Retinal pigment epithelial cell (primary cell): ENCODE data around the gene RNF43.
A peak's percentile ranks its signal among the peaks of the same experiment; 100 is the strongest.

Experiments used
- DNase-seq: peaks from one replicate; pipeline ENCODE4 v3.0.0-alpha.2; 2010; ENCODE audit warnings: low read depth
- H3K4me3 ChIP-seq: 2 replicates; pipeline ENCODE4 v1.5.1; 2011; ENCODE audit warnings: mild to moderate bottlenecking, low read length, control low read depth, moderate library complexity
- TF ChIP-seq, protein P1 (sequence below): conservative IDR thresholded peaks from 2 replicates; pipeline ENCODE4 v1.5.1; 2011; ENCODE audit warnings: low read depth, low read length, control low read depth, inconsistent platforms

RNF43 gene

DNA sequence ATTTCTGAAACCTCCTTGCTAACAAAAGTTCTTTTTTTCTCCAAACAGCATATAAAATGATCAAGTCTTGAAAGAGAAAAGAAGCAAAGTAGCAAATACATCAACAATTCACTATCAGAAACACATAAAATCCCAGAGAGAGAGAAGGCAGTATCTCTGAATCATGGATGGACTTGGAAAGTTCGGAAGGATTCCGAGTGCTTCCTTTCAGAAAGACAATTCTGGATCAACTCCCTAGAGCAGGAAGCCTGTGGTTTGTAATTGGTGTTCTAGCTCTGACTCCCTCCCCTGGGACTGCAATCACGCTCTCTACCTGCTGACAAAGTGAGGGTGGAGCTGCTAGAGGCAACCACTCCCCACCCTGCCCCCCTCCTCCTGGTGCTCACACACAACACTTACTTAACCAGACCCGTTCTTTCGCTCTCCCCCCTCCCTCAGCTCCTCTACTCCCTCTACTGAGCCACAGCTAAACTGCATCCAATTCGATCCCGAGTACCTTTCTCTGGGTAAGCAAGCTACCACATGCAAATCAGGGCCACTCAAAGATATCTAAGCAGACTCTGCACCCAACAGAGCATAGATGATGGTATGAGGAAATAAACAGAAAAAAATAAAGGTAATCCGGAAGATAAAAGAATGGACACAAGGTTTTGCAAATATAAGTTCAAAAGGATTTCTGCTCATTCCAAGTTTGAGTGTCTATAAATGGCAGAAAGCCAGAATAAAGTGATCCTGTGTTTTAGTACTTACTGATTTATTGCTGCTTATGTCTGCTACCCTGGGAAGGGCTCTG is at the start of gene RNF43:
RNF43 (minus strand) TSS at position 235 of the 793 bp plus-strand sequence. CDS start 1,957 bp downstream, outside the sequence.
- TF ChIP-seq, protein P1, sequence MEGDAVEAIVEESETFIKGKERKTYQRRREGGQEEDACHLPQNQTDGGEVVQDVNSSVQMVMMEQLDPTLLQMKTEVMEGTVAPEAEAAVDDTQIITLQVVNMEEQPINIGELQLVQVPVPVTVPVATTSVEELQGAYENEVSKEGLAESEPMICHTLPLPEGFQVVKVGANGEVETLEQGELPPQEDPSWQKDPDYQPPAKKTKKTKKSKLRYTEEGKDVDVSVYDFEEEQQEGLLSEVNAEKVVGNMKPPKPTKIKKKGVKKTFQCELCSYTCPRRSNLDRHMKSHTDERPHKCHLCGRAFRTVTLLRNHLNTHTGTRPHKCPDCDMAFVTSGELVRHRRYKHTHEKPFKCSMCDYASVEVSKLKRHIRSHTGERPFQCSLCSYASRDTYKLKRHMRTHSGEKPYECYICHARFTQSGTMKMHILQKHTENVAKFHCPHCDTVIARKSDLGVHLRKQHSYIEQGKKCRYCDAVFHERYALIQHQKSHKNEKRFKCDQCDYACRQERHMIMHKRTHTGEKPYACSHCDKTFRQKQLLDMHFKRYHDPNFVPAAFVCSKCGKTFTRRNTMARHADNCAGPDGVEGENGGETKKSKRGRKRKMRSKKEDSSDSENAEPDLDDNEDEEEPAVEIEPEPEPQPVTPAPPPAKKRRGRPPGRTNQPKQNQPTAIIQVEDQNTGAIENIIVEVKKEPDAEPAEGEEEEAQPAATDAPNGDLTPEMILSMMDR, result peak; percentile 92
- peak; percentile 65 for DNase-seq
- peak within 1 kb of the TSS; percentile 36 for H3K4me3 ChIP-seq

DNA sequence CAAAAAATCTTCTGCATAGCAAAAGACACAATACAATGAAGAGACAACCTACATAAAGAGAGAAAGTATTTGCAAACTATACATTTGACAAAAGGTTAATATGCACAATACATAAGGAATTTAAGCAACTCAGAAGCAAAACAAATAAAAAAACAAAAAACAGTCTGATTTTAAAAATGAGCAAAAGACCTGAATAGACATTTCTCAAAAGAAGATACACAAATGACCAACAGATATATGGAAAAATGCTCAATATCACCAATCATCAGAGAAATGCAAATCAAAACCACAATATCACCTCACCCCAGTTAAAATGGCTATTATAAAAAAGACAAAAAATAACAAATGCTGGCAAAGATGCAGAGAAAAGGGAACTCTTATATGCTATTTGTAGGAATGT is 38.2 kb upstream of the RNF43 start:
- TF ChIP-seq, protein P1, result no peak
- DNase-seq, result no peak
- no peak overlapping the region for H3K4me3 ChIP-seq

DNA sequence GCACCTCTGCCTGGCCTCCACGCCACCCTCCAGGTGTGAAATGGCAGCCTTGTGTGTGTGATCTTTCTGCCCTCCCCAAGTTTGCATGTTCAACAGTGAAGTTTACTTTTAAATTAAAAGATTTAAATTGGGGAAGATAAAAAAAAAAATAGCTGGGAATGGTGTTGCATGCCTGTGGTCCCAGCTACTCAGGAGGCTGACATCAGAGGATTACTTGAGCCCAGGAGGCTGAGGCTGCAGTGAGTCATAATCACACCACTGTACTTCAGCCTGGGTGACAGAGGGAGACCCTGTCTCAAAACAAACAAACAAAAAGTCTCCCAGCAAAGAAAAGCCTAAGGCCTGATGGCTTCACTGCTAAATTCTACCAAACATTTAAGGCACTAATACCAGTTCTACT is 35.4 kb upstream of the RNF43 start:
- peak; percentile 9 for DNase-seq
- TF ChIP-seq, protein P1, result no peak
- H3K4me3 ChIP-seq, result no peak overlapping the region

DNA sequence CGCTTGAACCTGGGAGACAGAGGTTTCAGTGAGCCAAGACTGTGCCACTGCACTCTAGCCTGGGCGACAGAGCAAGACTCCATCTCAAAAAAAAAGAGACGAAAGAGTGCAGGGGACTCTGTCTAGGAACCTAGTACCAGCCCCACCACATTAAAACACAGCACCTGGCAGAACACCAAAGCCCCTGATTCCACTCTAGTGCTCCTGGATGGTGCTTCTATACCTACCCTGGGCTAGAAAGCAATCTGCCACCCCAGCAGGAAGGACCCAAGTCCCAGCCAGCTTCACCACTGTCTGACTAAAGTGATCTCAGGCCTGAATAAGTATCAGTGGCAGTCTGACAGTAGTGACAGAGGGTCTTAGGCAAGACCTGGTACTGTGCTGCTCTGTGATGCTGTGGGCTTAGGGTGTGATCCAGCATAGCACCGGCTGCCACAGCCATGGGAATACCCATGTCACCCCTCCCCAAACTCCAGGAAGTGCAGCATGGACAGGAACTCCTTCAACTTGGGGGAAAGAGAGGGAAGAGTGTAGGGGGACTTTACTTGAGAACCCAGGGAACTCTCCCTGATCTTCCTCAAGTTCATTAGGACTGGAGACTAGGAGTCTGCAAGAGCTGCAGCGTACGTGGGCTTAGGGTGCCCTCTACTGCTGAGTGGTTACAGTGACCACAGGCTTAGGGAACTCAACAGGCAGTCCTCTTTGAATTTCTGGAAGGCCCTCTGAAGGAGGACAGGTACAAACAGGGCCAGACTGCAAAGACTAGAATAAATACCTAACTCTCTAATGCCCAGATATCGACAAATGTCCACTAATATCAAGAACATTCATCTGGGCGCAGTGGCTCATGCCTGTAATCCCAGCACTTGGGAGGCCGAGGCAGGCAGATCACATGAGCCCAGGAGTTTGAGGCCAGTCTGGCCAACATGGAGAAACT is 30.0 kb upstream of the RNF43 start:
- H3K4me3 ChIP-seq, result no peak overlapping the region
- TF ChIP-seq, protein P1, result peak; percentile 88
- peak; percentile 39 for DNase-seq

DNA sequence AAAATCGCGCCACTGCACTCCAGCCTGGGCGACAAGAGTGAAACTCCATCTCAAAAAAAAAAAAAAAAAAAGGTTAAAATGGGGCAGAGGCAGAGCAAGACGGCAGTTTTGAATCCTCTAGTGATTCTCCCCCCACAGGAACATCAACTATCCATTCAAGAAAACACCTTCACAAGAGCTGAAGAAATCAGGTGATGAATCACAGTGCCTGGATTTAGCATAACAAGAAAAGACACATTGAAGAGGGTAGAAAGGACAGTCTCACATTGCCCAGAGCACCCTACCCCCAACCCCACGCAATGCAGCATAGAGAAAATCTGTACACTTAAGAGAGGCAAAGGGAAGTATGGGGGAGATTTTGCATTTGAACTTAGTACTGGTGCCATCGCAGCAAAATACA is 28.8 kb upstream of the RNF43 start:
- TF ChIP-seq, protein P1, result no peak
- no peak for DNase-seq
- no peak overlapping the region for H3K4me3 ChIP-seq

DNA sequence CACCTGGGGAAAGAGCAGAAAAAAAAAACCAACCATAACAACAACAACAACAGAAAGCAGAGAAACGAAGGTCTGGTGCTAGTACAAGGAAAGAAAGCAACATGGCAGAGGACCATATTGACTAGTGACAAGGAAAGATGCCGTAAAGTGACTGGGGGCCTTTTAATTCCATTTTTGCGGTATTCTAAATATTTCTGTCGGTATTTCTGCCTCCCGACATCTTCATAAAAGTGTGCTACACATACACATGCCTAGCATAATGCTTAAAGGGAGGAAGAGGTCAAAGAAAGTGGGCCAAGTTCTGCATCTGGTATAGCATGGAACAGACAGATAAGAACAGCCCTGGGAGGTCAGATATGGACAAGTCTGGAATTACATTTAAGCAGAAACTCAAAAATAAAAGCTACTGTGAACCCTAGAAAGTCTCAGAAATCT is 19.5 kb upstream of the RNF43 start:
- H3K4me3 ChIP-seq, result no peak overlapping the region
- TF ChIP-seq, protein P1, result no peak

More for the DNA sequence above, 19.5 kb upstream of the RNF43 start:
- DNase-seq, result no peak
